ENCODE data around the gene RCOR3.

Gene RCOR3

DNA sequence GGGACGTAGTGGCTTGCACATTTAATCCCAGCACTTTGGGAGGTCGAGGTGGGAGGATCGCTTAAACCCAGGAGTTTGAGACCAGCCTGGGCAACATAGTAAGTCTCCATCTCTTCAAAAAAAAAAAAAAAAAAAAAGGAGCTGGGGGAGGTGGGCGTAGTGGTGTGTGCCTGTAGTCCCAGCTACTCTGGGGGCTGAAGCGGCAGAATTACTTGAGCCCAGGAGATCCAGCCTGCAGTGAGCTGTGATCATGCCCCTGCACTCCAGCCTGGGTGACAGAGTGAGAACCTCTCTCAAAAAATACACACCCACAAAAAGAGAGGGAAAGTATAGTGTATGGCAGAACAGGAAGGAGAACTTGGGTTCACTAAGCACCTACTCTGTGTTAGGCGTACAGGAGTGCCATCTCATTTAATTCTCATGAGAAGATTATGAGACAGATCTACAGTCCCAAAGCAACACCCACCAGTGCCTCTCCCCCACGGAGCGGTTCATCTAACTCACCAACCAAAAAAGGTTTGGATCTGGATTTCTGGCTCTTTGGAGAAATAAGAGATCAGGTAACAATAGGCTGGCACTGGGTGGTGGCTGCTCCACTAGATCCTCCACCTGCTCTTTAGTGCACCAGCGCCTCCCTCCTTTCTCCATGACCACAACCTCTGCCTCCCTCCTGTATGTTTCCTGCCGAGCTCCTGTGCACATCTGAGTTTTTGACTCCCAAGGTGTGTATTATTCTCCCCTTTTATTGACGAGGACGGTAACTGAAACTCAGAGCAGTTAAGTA, 66.0 kb downstream of the RCOR3 start:
- no peak for DNase-seq (ENCODE audit: low read depth)

GRCh38 chr1:211326140-211326527, 67.0 kb downstream of the RCOR3 start:
- no peak for DNase-seq (ENCODE audit: low read depth)

GRCh38 chr1:211326528-211327345, 67.6 kb downstream of the RCOR3 start, which contains the start of gene TRAF5:
TRAF5 (plus strand) TSS chr1:211326833; CDS start chr1:211353240, 26,407 bp downstream.
- no peak for DNase-seq (ENCODE audit: low read depth)

DNA sequence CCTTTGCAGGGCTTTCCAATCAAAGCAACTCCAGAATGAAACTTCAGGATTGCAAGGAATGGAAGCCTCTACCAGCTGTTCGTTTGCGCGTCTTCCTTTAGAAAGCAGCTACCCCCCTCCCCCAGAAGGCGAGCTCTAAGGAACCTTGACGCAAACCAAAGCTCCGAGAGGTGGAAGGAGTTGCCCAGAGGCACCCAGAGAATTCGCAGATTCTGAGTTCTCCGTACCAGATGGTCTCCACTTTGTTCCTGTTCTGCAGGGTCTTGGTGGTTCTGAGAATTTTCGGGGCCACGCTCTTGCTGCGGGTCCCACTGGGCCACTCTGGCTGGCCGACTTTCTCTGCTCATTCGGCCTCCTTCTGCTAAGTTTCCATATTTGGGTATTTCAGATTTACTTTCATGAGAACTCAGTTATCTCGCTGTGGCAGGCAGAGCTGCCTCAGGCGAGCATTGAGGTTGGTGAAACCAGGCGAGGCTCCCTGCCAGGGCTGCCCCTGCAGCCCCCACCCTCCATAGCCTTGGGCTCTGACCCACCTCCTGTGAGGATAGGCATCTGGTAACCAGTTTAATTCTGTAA, 68.3 kb downstream of the RCOR3 start:
- no peak for DNase-seq (ENCODE audit: low read depth)

DNA sequence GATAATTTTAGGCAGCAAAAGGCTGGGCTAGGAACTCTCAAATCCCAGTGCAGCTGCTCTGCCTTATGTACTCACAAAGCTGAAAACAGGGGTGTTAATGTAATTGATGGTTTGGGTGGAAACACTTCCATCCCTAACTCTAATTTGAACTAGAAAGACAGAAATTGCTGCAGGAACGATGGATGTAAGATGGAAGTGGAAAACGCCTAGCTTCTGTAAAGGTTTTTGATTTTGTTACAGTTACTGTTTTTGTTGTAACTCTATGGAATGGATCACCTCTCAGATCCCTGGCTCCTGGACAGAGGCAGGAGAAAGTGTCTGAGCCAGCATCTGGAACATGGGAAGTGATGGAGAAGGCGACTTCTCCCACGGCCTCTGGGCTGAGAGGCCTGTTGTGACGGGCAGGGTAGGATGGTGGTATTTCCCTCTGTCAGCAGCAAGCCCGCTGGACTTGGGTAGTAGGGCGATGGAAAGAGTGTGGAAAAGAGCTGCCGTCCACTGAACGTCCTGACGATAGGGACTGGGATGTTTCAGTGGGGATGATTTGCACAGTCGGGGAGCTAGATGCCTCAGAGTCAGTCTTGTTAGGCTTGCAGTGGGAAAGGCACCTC, 69.0 kb downstream of the RCOR3 start:
- DNase-seq (ENCODE audit: low read depth) = no peak

GRCh38 chr1:211328866-211329475, 69.8 kb downstream of the RCOR3 start:
- DNase-seq (ENCODE audit: low read depth) = no peak

GRCh38 chr1:211329764-211330201, 70.6 kb downstream of the RCOR3 start:
- no peak for DNase-seq (ENCODE audit: low read depth)

- DNase-seq (ENCODE audit: low read depth) = no peak
Observed at GRCh38 chr1:211330282-211330936, 71.2 kb downstream of the RCOR3 start.

DNA sequence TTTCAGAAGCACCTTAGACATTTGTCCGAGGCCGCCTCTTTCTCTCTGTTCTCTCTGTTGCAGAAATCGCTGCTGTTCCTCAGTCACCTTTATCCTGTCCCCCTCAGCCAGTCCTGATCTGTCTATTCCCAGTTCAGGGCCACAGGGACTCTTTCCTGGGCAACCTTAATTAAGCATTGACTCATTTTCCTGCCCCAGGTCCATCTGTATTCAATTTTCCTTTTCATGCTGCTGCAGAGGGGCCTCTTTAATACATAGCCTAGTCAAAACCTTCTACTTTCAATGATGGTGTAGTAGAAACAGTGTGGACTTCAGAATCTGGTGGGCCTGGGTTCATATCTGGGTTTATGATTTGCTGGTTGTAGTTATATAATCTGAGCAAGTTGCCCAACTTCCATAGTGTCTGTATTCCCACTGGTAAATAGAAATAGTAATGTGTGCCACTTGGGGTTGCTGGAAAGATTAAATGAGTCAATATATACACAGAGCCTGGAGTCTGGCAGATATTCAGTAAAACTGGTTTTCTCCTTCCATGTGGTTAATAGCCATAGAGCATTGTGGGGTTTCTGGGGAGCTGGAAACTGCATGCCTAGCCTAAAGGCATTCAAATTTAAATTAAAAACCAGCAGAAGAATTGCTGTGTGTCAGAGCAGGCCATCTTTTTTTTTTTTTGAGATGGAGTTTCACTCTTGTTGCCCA, 72.0 kb downstream of the RCOR3 start:
- DNase-seq (ENCODE audit: low read depth) = no peak

DNA sequence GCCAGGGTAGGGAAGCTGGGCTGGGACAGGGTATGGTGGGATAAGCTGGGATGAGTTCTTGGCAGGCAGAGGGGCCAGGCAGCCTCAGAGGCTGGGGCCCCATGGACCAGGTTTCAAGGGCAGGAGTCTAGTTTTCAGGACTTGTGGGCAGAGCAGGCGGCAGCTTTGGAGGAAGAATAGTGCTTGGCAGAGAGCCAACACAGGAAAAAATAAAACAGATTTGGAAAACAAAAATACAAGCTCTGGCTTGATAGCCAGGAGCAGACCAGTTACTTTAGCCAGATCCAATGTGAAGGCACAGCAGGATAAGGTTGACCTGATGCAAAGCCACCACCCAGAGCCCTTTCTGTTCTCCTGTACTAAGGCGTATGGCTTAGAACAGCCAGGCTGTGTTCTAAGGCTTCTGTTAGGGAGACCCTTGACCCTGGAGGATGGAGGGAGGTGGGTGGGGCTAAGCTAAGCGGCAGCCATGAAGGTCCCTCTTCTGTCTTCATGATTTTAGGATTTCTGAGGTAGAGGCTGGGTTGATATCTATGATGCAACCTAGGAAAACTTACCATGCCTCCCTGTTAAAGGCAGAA, 73.0 kb downstream of the RCOR3 start:
- DNase-seq (ENCODE audit: low read depth) = no peak

DNA sequence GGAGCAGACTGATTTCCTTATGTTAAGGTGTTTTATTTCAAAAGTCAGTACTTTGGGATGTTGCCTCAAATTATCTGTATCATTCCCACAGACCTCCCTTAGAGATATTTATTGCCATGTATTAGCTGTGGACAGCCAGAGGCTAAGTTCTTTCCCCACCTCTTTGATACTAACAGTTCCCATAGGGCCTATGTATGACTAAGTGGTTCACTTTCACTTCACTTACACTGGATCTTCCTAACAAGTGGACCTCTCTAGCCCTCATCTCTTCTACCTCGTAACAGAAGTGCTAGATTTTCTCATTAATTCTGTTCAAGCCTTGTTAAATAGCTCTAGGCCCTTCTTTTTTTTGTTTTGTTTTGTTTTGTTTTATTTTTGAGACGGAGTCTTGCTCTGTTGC, 73.7 kb downstream of the RCOR3 start:
- no peak for DNase-seq (ENCODE audit: low read depth)

- DNase-seq (ENCODE audit: low read depth) = no peak
Observed at GRCh38 chr1:211333906-211334305, 74.7 kb downstream of the RCOR3 start.

GRCh38 chr1:211334986-211335385, 75.8 kb downstream of the RCOR3 start:
- no peak for DNase-seq (ENCODE audit: low read depth)

DNA sequence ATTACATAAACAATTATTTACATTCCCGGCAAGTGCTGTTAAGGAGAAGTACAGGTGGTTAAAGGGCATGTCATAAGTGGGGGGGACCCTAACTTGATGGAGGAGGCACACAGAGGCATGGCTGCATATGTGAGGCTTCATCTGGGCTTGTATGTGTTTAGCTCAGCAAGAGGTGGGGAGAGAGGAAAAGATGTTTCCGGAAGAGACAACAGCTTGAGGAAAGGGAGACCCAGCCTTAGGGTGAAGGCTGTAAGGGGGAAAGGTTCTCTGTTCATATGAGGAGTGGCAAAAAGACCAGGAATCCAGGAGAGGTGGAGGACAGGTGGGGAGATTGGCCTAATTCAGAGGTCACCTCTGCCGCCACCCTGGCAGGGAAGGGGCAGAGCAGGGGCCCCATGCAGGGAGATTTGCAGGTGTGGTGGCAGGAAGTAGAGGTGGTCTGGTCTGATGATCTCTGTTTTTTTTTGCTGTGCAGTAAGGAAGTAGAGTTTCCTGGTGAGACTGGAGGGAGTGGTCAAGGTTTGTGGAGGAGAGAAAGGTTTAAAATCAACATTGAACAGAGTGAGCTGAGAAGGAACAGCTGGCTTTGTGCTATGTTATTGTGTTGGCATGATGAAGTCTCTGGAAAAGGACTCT, 76.5 kb downstream of the RCOR3 start:
- no peak for DNase-seq (ENCODE audit: low read depth)

GRCh38 chr1:211336161-211336560, 77.0 kb downstream of the RCOR3 start:
- no peak for DNase-seq (ENCODE audit: low read depth)

- DNase-seq (ENCODE audit: low read depth) = no peak
Observed at GRCh38 chr1:211336775-211337174, 77.6 kb downstream of the RCOR3 start.

GRCh38 chr1:211337430-211338223, 78.5 kb downstream of the RCOR3 start:
- no peak for DNase-seq (ENCODE audit: low read depth)

GRCh38 chr1:211338224-211338620, 79.1 kb downstream of the RCOR3 start:
- no peak for DNase-seq (ENCODE audit: low read depth)

DNA sequence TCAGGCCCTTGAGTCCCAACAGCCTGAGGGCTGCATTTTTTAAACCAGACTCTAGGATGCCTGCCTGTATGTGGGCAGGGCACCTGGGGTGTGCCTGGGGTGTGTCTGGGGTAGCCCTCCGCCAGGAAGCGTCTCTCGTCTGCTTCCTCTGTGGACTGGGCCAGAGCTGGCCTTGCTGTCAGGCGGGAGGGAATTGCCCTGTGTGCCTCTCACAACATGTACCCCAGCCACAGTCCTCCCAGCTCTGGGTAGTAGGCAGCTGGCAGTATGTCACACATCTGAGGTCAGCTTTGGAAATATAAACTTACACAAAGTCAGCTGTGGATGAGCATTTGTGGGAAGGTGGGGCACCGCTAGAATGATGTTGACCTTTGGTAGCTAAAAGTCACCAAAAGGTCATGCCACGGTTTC, 80.5 kb downstream of the RCOR3 start:
- no peak for DNase-seq (ENCODE audit: low read depth)
